Measurements from ENCODE around the gene TRABD.

TRABD gene

GRCh38 chr22:50173983-50174355 is 11.7 kb upstream of the TRABD start:
- DNase-seq (ENCODE audit: low read depth), result no peak

- no peak for DNase-seq (ENCODE audit: low read depth)
Measured at GRCh38 chr22:50174382-50175190, 11.1 kb upstream of the TRABD start.

GRCh38 chr22:50175191-50175461 is 10.6 kb upstream of the TRABD start:
- DNase-seq (ENCODE audit: low read depth), result no peak

GRCh38 chr22:50175921-50176849 is 9.5 kb upstream of the TRABD start:
- DNase-seq (ENCODE audit: low read depth), result no peak

GRCh38 chr22:50176850-50177536 is 8.7 kb upstream of the TRABD start:
- DNase-seq (ENCODE audit: low read depth), result no peak

GRCh38 chr22:50177537-50178470 is 7.9 kb upstream of the TRABD start:
- DNase-seq (ENCODE audit: low read depth), result no peak

GRCh38 chr22:50178471-50178864 is 7.2 kb upstream of the TRABD start:
- DNase-seq (ENCODE audit: low read depth), result no peak

GRCh38 chr22:50178871-50179869 is 6.5 kb upstream of the TRABD start:
- no peak for DNase-seq (ENCODE audit: low read depth)

GRCh38 chr22:50179937-50180726 is 5.6 kb upstream of the TRABD start:
- DNase-seq (ENCODE audit: low read depth), result no peak

GRCh38 chr22:50180727-50181521 is 4.8 kb upstream of the TRABD start:
- DNase-seq (ENCODE audit: low read depth), result no peak

GRCh38 chr22:50182176-50183081 is 3.3 kb upstream of the TRABD start:
- DNase-seq (ENCODE audit: low read depth), result no peak

- no peak for DNase-seq (ENCODE audit: low read depth)
Measured at GRCh38 chr22:50183141-50183971, 2.4 kb upstream of the TRABD start.

GRCh38 chr22:50184004-50184901 is 1.5 kb upstream of the TRABD start:
- no peak for DNase-seq (ENCODE audit: low read depth)

GRCh38 chr22:50184902-50185374 is 775 bp upstream of the TRABD start:
- no peak for DNase-seq (ENCODE audit: low read depth)

GRCh38 chr22:50186181-50186714 is 535 bp downstream of the TRABD start:
- no peak for DNase-seq (ENCODE audit: low read depth)
